Fibroblast of skin of right quadriceps (primary cell): Measurements from ENCODE around the gene ANO2.
A peak's percentile ranks its signal among the peaks of the same experiment; 100 is the strongest.

Source experiments
- DNase-seq: peaks from one replicate; pipeline ENCODE4 v3.0.0-alpha.2; 2013

ANO2 gene

GRCh38 chr12:5945071-5946008 lies at the start of gene ANO2:
TSS of gene ANO2 (minus strand) at chr12:5945259. CDS start at chr12:5945217, 42 bp downstream.
- peak; percentile 21 for DNase-seq

- no peak for DNase-seq
Observed at GRCh38 chr12:5989621-5990020, 44.6 kb upstream of the ANO2 start.

- peak; percentile 59 for DNase-seq
Observed at GRCh38 chr12:5988659-5989116, 43.6 kb upstream of the ANO2 start.

- DNase-seq = no peak
Observed at GRCh38 chr12:5988088-5988487, 43.0 kb upstream of the ANO2 start.

- no peak for DNase-seq
Observed at GRCh38 chr12:5987573-5987972, 42.5 kb upstream of the ANO2 start.

GRCh38 chr12:5985471-5985870 lies 40.4 kb upstream of the ANO2 start:
- no peak for DNase-seq

GRCh38 chr12:5984873-5985272 lies 39.8 kb upstream of the ANO2 start:
- DNase-seq = no peak

- DNase-seq = no peak
Observed at GRCh38 chr12:5982106-5982505, 37.0 kb upstream of the ANO2 start.

- no peak for DNase-seq
Observed at GRCh38 chr12:5977556-5977955, 32.5 kb upstream of the ANO2 start.

- DNase-seq = no peak
Observed at GRCh38 chr12:5976711-5977110, 31.7 kb upstream of the ANO2 start.

GRCh38 chr12:5976196-5976595 lies 31.1 kb upstream of the ANO2 start:
- DNase-seq = no peak

- no peak for DNase-seq
Observed at GRCh38 chr12:5973461-5974115, 28.5 kb upstream of the ANO2 start.

GRCh38 chr12:5972387-5972786 lies 27.3 kb upstream of the ANO2 start:
- DNase-seq = no peak

GRCh38 chr12:5971194-5971850 lies 26.3 kb upstream of the ANO2 start:
- DNase-seq = no peak

- DNase-seq = no peak
Observed at GRCh38 chr12:5969974-5970690, 25.1 kb upstream of the ANO2 start.

- DNase-seq = no peak
Observed at GRCh38 chr12:5969156-5969973, 24.3 kb upstream of the ANO2 start.

GRCh38 chr12:5967645-5968415 lies 22.8 kb upstream of the ANO2 start:
- no peak for DNase-seq

- no peak for DNase-seq
Observed at GRCh38 chr12:5966486-5967095, 21.5 kb upstream of the ANO2 start.

GRCh38 chr12:5965950-5966383 lies 20.9 kb upstream of the ANO2 start:
- peak; percentile 41 for DNase-seq
